Measurements from ENCODE around the gene PPFIA3.
A peak's percentile ranks its signal among the peaks of the same experiment; 100 is the strongest.

PPFIA3 gene

GRCh38 chr19:49109051-49109450 is 10.3 kb upstream of the PPFIA3 start:
- DNase-seq (ENCODE audit: low read depth in 1 of 2, low spot score in 1 of 2), result no peak
- in situ Hi-C loops (cut with HindIII; ENCODE audit: low pct_unique_long_range_greater_than_20kb, low sequenced_read_pairs), result no loop called here
- no peak for TF ChIP-seq JUND (IDR thresholded peaks at IDR 0.05; ENCODE audit: low read depth)

DNA sequence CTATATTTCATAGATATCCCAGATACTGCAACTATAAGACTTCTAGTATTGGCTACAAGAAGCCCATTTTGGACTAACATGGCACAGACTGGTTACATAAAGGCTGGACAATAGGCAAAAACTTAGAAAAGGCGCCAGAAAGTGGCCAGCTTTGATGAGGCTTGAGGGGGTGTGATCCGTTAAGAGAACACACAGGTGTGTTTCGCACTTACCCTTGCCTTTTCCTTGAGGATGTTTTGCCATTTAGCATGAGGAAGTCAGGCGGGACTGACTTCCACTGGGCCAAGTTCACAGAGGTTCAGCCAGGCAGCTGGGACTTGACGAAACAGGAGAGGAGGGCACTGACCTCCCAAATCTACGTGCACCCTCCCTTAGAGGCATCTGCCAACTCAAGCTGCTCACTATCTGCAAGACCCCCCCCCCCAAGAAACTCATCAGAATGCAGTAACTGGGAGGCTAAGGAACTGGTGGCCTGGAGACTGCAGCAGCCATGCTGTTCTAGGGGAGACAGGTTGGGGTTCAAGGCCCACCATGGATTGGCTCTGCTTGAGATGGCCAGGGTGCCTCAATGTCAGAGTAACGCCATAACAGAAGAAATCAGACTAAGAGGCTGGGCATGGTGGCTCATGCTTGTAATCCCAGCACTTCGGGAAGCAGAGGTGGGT is 9.6 kb upstream of the PPFIA3 start:
- DNase-seq (ENCODE audit: low read depth in 1 of 2, low spot score in 1 of 2), result no peak
- in situ Hi-C loops (cut with HindIII; ENCODE audit: low pct_unique_long_range_greater_than_20kb, low sequenced_read_pairs), result no loop called here
- TF ChIP-seq JUND (IDR thresholded peaks at IDR 0.05; ENCODE audit: low read depth), result no peak

DNA sequence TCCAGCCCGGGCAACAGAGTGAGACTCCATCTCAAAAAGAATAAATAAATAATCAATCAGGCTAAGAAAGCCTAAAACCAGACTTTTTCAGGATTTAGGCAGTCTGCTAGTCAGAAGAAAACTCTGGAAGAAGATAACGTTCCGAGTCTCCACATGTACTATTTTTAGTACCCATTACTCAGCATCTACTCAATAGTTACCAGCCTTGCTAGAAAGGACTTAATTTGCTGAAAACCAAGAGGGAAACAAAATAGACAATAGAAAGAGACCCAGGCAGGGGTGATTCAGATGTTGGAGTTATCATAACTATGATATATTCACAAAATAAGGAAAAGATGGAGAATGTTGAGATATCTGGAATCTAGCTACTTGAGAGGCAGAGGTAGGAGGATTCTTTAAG is 8.8 kb upstream of the PPFIA3 start:
- in situ Hi-C loops (cut with HindIII; ENCODE audit: low pct_unique_long_range_greater_than_20kb, low sequenced_read_pairs), result no loop called here
- no peak for DNase-seq (ENCODE audit: low read depth in 1 of 2, low spot score in 1 of 2)
- no peak for TF ChIP-seq JUND (IDR thresholded peaks at IDR 0.05; ENCODE audit: low read depth)

GRCh38 chr19:49111218-49111998 is 7.9 kb upstream of the PPFIA3 start:
- peak in 1 of 2 experiments; percentile 35 for DNase-seq (ENCODE audit: low read depth in 1 of 2, low spot score in 1 of 2)
- in situ Hi-C loops (cut with HindIII; ENCODE audit: low pct_unique_long_range_greater_than_20kb, low sequenced_read_pairs), result no loop called here

GRCh38 chr19:49113762-49114629 is 5.3 kb upstream of the PPFIA3 start, which contains the start of gene LIN7B:
Gene LIN7B (plus strand): TSS chr19:49114370. CDS start chr19:49114405, 35 bp downstream.
- in situ Hi-C loops (cut with HindIII; ENCODE audit: low pct_unique_long_range_greater_than_20kb, low sequenced_read_pairs), result no loop called here
- no peak for TF ChIP-seq JUND (IDR thresholded peaks at IDR 0.05; ENCODE audit: low read depth)
- peak; percentile 63 to 75 for DNase-seq (ENCODE audit: low read depth in 1 of 2, low spot score in 1 of 2)

More at GRCh38 chr19:49111218-49111998, 7.9 kb upstream of the PPFIA3 start:
- no peak for TF ChIP-seq JUND (IDR thresholded peaks at IDR 0.05; ENCODE audit: low read depth)

GRCh38 chr19:49114630-49115363 is 4.5 kb upstream of the PPFIA3 start:
- no peak for TF ChIP-seq JUND (IDR thresholded peaks at IDR 0.05; ENCODE audit: low read depth)
- DNase-seq (ENCODE audit: low read depth in 1 of 2, low spot score in 1 of 2), result peak in 1 of 2 experiments; percentile 52
- in situ Hi-C loops (cut with HindIII; ENCODE audit: low pct_unique_long_range_greater_than_20kb, low sequenced_read_pairs), result no loop called here

DNA sequence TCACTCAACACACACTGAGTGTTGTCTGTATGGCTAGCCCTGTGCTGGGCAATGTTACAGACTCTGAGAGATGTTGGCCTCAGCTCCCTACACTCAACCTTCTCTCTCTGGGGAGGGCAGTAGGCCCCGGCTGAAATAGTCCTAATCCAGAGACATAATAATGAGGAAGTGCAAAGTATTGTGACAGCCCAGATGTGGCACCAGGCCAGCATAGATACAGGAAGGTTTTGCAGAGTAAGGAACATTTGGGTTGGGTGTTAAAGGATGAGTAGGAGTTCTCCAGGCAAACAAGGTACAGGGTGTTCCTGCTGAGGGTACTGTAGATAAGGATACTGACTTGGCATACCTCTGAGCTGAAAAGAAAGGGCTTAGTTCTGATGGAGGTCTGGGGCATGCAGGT is 2.8 kb upstream of the PPFIA3 start:
- TF ChIP-seq JUND (IDR thresholded peaks at IDR 0.05; ENCODE audit: low read depth), result no peak
- in situ Hi-C loops (cut with HindIII; ENCODE audit: low pct_unique_long_range_greater_than_20kb, low sequenced_read_pairs), result no loop called here
- DNase-seq (ENCODE audit: low read depth in 1 of 2, low spot score in 1 of 2), result no peak

- TF ChIP-seq JUND (IDR thresholded peaks at IDR 0.05; ENCODE audit: low read depth), result no peak
- in situ Hi-C loops (cut with HindIII; ENCODE audit: low pct_unique_long_range_greater_than_20kb, low sequenced_read_pairs), result no loop called here
- DNase-seq (ENCODE audit: low read depth in 1 of 2, low spot score in 1 of 2), result no peak
Observed at GRCh38 chr19:49117677-49118564, 1.4 kb upstream of the PPFIA3 start.

GRCh38 chr19:49118565-49119410 is 556 bp upstream of the PPFIA3 start, which contains the start of gene C19orf73:
Gene C19orf73 (minus strand): TSS chr19:49119143. CDS start chr19:49119022, 121 bp downstream.
- no peak; the same call in 1 of the 2 replicates for TF ChIP-seq JUND (IDR thresholded peaks at IDR 0.05; ENCODE audit: low read depth)
- DNase-seq (ENCODE audit: low read depth in 1 of 2, low spot score in 1 of 2), result peak; percentile 78 to 95
- in situ Hi-C loops (cut with HindIII; ENCODE audit: low pct_unique_long_range_greater_than_20kb, low sequenced_read_pairs), result no loop called here

DNA sequence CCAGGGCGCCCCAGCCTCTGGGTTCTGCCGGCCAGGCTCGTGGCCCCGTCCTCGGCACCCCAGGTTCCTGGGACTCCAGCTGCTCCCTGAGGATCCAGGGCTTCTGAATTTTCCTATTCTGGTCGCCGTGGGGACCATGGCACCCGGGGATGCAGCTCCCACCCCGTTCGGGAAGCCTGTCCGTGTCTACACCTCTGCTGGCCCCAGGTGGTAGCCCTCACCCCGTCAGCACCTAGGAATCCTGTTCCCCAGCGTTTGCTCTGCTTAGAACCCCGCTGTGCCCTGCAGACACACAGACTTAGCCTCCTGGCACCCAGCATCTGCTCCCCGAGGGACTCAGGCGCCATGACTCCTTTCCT is 960 bp downstream of the PPFIA3 start:
- DNase-seq (ENCODE audit: low read depth in 1 of 2, low spot score in 1 of 2), result no peak
- in situ Hi-C loops (cut with HindIII; ENCODE audit: low pct_unique_long_range_greater_than_20kb, low sequenced_read_pairs), result no loop called here
- TF ChIP-seq JUND (IDR thresholded peaks at IDR 0.05; ENCODE audit: low read depth), result no peak

All from T47D (cell line).